A549 (cell line): Measurements from ENCODE around the gene IGF1R. TPM values are rescaled to one million over a fixed set of nuclear protein-coding genes. Genes with fewer than 3 reads are reported as not detected.
A peak's percentile ranks its signal among the peaks of the same experiment; 100 is the strongest.

Source experiments
- ATAC-seq, 2 experiments: fragments of 200-7000 bp in 1 of 2; fragments of >200 bp in 1 of 2; cut with Nextera tagmentation in 1 of 2; cut with Tn5 transposase in 1 of 2; 3 replicates each; pipeline versions ENCODE4 v1.8.0 to v1.9.1; 2018 to 2020; ENCODE audit warnings: mild to moderate bottlenecking in 1 of 2, moderate library complexity in 1 of 2
- CTCF ChIA-PET: fragments of 300-600 bp; sonication (Branson Sonifier 250); formaldehyde crosslinking; extraction: SDS; loops from one replicate; lab custom pipeline; 2021; ENCODE audit warnings: antibody characterized with exemption, inconsistent platforms; lab: Yijun Ruan, JAX
- POLR2A ChIA-PET: fragments of 350-600 bp; formaldehyde crosslinking; extraction: SDS; loops from one replicate; lab custom pipeline; 2021; ENCODE audit warnings: antibody characterized with exemption, inconsistent platforms; lab: Yijun Ruan, JAX
- DNase-seq, 2 experiments: peaks; one replicate each; pipeline versions ENCODE4 v3.0.0 to v3.0.0-alpha.2; 2011 to 2016; ENCODE audit warnings: low read depth in 1 of 2, low spot score in 1 of 2
- FAIRE-seq: peaks from 2 replicates; lab custom pipeline; 2011; peaks lifted over from hg19 to GRCh38; lab: Jason Lieb, UNC
- H3K27ac ChIP-seq, 2 experiments: fragments of >200 bp; sonication (Bioruptor Twin); formaldehyde crosslinking; 3 replicates each; pipeline ENCODE4 v1.5.1; 2016 to 2017
- H3K4me1 ChIP-seq: fragments of >200 bp; sonication (Bioruptor Twin); formaldehyde crosslinking; 3 replicates; pipeline ENCODE4 v1.6.1; 2016
- H3K4me2 ChIP-seq: fragments of >200 bp; sonication (Bioruptor Twin); formaldehyde crosslinking; 3 replicates; pipeline ENCODE4 v1.6.1; 2016
- H3K4me3 ChIP-seq: fragments of >200 bp; sonication (Bioruptor Twin); formaldehyde crosslinking; 3 replicates; pipeline ENCODE4 v1.5.1; 2016
- H3K9me3 ChIP-seq: fragments of >200 bp; sonication (Bioruptor Twin); formaldehyde crosslinking; 3 replicates; pipeline ENCODE4 v1.6.1; 2016
- BCL3 ChIP-seq: fragments of >200 bp; sonication (Bioruptor Twin); formaldehyde crosslinking; IDR thresholded peaks from 3 replicates; pipeline ENCODE4 v1.6.1; 2016
- CHD4 ChIP-seq: fragments of 200-600 bp; sonication (generic); IDR thresholded peaks from 2 replicates; pipeline ENCODE4 v1.6.1; 2016; ENCODE audit warnings: antibody characterized with exemption, mild to moderate bottlenecking, borderline replicate concordance
- EHF ChIP-seq: fragments of 250-450 bp; sonication (Bioruptor Pico); IDR thresholded peaks from 2 replicates; pipeline ENCODE4 v1.5.0; 2020; ENCODE audit warnings: mild to moderate bottlenecking
- FOSB ChIP-seq: fragments of 250-450 bp; sonication (Bioruptor Pico); IDR thresholded peaks from 2 replicates; pipeline ENCODE4 v1.5.0; 2020; ENCODE audit warnings: mild to moderate bottlenecking, moderate library complexity
- FOSL2 ChIP-seq, 2 experiments: fragments of 450-650 bp in 1 of 2; fragments of >200 bp in 1 of 2; sonication (Bioruptor Twin) in 1 of 2; formaldehyde crosslinking; IDR thresholded peaks; 2 replicates each; pipeline versions ENCODE4 v1.5.0 to v1.6.1; 2016 to 2020; ENCODE audit warnings: mild to moderate bottlenecking in 1 of 2, moderate library complexity in 1 of 2
- FOXS1 ChIP-seq: fragments of 250-450 bp; sonication (Bioruptor Pico); IDR thresholded peaks from 2 replicates; pipeline ENCODE4 v1.5.0; 2020; ENCODE audit warnings: mild to moderate bottlenecking, moderate library complexity
- HDAC2 ChIP-seq: fragments of 200-600 bp; sonication (generic); IDR thresholded peaks from 2 replicates; pipeline ENCODE4 v1.6.1; 2016
- HEYL ChIP-seq: fragments of 250-450 bp; sonication (Bioruptor Pico); IDR thresholded peaks from 2 replicates; pipeline ENCODE4 v1.8.0; 2021; ENCODE audit warnings: mild to moderate bottlenecking, moderate library complexity
- HOXA7 ChIP-seq: fragments of 250-450 bp; sonication (Bioruptor Pico); IDR thresholded peaks from 2 replicates; pipeline ENCODE4 v1.5.0; 2020; ENCODE audit warnings: mild to moderate bottlenecking, moderate library complexity
- HOXB5 ChIP-seq: fragments of 250-450 bp; sonication (Bioruptor Pico); IDR thresholded peaks from 2 replicates; pipeline ENCODE4 v1.5.0; 2020; ENCODE audit warnings: mild to moderate bottlenecking, moderate library complexity
- JUN ChIP-seq, 2 experiments: fragments of >200 bp; sonication (Bioruptor Twin); formaldehyde crosslinking; IDR thresholded peaks; 2 replicates in 1 of 2; 3 replicates in 1 of 2; pipeline ENCODE4 v1.6.1; 2016 to 2017
- JUNB ChIP-seq: fragments of >200 bp; sonication (Bioruptor Twin); formaldehyde crosslinking; IDR thresholded peaks from 2 replicates; pipeline ENCODE4 v1.6.1; 2016
- KDM1A ChIP-seq: fragments of 200-600 bp; sonication (generic); IDR thresholded peaks from 2 replicates; pipeline ENCODE4 v1.6.1; 2016; ENCODE audit warnings: low read depth, mild to moderate bottlenecking
- KDM5A ChIP-seq: fragments of 200-600 bp; sonication (generic); IDR thresholded peaks from 2 replicates; pipeline ENCODE4 v1.6.1; 2016; ENCODE audit warnings: antibody characterized with exemption, mild to moderate bottlenecking
- MAZ ChIP-seq: fragments of 150-350 bp; IDR thresholded peaks from 2 replicates; pipeline ENCODE4 v1.6.1; 2014; ENCODE audit warnings: antibody characterized with exemption, low read depth, low read length, borderline replicate concordance
- NFE2L2 ChIP-seq: fragments of 150-350 bp; conservative IDR thresholded peaks from 2 replicates; pipeline ENCODE4 v1.6.1; 2014; ENCODE audit warnings: low read length
- POLR2A ChIP-seq: IDR thresholded peaks from 2 replicates; pipeline ENCODE4 v1.6.1; 2012; ENCODE audit warnings: mild to moderate bottlenecking, low read length
- POLR2AphosphoS2 ChIP-seq: conservative IDR thresholded peaks from 2 replicates; pipeline ENCODE4 v1.6.1; 2012; ENCODE audit warnings: low read length, improper control_type of control experiment, inconsistent platforms
- RAD21 ChIP-seq, 2 experiments: fragments of >200 bp in 1 of 2; sonication (Bioruptor Twin) in 1 of 2; formaldehyde crosslinking in 1 of 2; IDR thresholded peaks in 1 of 2; conservative IDR thresholded peaks in 1 of 2; 2 replicates in 1 of 2; 3 replicates in 1 of 2; pipeline ENCODE4 v1.6.1; 2012 to 2018; ENCODE audit warnings: inconsistent platforms in 1 of 2
- RCOR1 ChIP-seq: fragments of 150-350 bp; IDR thresholded peaks from 2 replicates; pipeline ENCODE4 v1.6.1; 2014; ENCODE audit warnings: antibody characterized with exemption, low read length, low read depth
- REST ChIP-seq: fragments of 200-600 bp; sonication (generic); IDR thresholded peaks from 2 replicates; pipeline ENCODE4 v1.6.1; 2016; ENCODE audit warnings: antibody characterized with exemption, mild to moderate bottlenecking, moderate library complexity
- RNF2 ChIP-seq: fragments of 200-600 bp; sonication (generic); IDR thresholded peaks from 2 replicates; pipeline ENCODE4 v1.6.1; 2016; ENCODE audit warnings: low read depth, mild to moderate bottlenecking, antibody characterized with exemption, moderate library complexity, borderline replicate concordance
- SMC3 ChIP-seq: fragments of >200 bp; sonication (Bioruptor Twin); formaldehyde crosslinking; IDR thresholded peaks from 3 replicates; pipeline ENCODE4 v1.6.1; 2018; ENCODE audit warnings: inconsistent platforms
- SREBF2 ChIP-seq: fragments of 450-650 bp; IDR thresholded peaks from 2 replicates; pipeline ENCODE4 v1.6.1; 2014; ENCODE audit warnings: mild to moderate bottlenecking, moderate library complexity
- TFCP2L1 ChIP-seq: fragments of 250-450 bp; sonication (Bioruptor Pico); IDR thresholded peaks from 2 replicates; pipeline ENCODE4 v1.5.0; 2021; ENCODE audit warnings: mild to moderate bottlenecking
- TP53 ChIP-seq: fragments of 250-450 bp; sonication (Bioruptor Pico); IDR thresholded peaks from 2 replicates; pipeline ENCODE4 v1.5.0; 2021; ENCODE audit warnings: mild to moderate bottlenecking, moderate library complexity
- USF2 ChIP-seq: fragments of 450-650 bp; IDR thresholded peaks from 2 replicates; pipeline ENCODE4 v1.6.1; 2014; ENCODE audit warnings: antibody characterized with exemption
- ZFP36 ChIP-seq: fragments of 450-650 bp; IDR thresholded peaks from 2 replicates; pipeline ENCODE4 v1.6.1; 2014; ENCODE audit warnings: borderline replicate concordance; ENCODE audit not compliant: partially characterized antibody
- ZSCAN20 ChIP-seq: fragments of 250-450 bp; sonication (Bioruptor Pico); IDR thresholded peaks from 2 replicates; pipeline ENCODE4 v1.8.0; 2022; ENCODE audit warnings: mild to moderate bottlenecking, moderate library complexity
- WGBS: methylation state at CpG from one replicate; pipeline ENCODE4 v1.1.6; 2017; ENCODE audit errors: missing lambda C conversion rate; 5-methylcytosine and 5-hydroxymethylcytosine counted together
- polyA plus RNA-seq, 4 experiments: library from polyadenylated mRNA; depleted of rRNA in 3 of 4; stranded (reverse); fragments of >200 nt; fragmentation: RNase III in 1 of 4; extraction: RNeasy Plus Mini Kit Qiagen cat#74134 plus additional on column Dnase treatment in 1 of 4; gene quantifications; 2 replicates in 3 of 4; 3 replicates in 1 of 4; pipeline ENCODE4 v1.2.3, GENCODE V29; 2011 to 2017

The IGF1R gene
- polyA plus RNA-seq, 2 of the 4 experiments (the other 2 are of a cell fraction) = 42.6 to 69.5 TPM

- Histone ChIP-seq H3K9me3 (no peaks in the 10 kb centered on the region), H3K27ac (no peak overlapping the region), H3K4me1 (peaks cover 86% of the 10 kb centered on the region), H3K4me3 (no peak overlapping the region), H3K4me2 (peak overlapping the region; percentile 57)
- TF ChIP-seq TP53 (CRISPR knock-in tag) = no peak
- TF ChIP-seq REST = no peak
- TF ChIP-seq FOSL2 (IDR thresholded peaks at IDR 0.05) = no peak
- no peak for TF ChIP-seq FOSL2 (CRISPR knock-in tag; IDR thresholded peaks at IDR 0.05)
- TF ChIP-seq JUNB = no peak
- TF ChIP-seq USF2 = no peak
- TF ChIP-seq HOXB5 (CRISPR knock-in tag) = no peak
- no peak for TF ChIP-seq RCOR1
- no peak for TF ChIP-seq POLR2AphosphoS2
- no peak for TF ChIP-seq SREBF2
- no peak for TF ChIP-seq TFCP2L1 (CRISPR knock-in tag)
- no peak for TF ChIP-seq BCL3
- TF ChIP-seq HEYL (CRISPR knock-in tag) = no peak
- TF ChIP-seq FOSB (CRISPR knock-in tag) = no peak
- TF ChIP-seq HOXA7 (CRISPR knock-in tag) = no peak
- TF ChIP-seq JUN (IDR thresholded peaks at IDR 0.05) = no peak
- no peak for TF ChIP-seq EHF
- no peak for TF ChIP-seq SMC3
- no peak for TF ChIP-seq RNF2
- TF ChIP-seq NFE2L2 = no peak
- TF ChIP-seq ZSCAN20 = no peak
- no peak for ATAC-seq
- CTCF ChIA-PET = interaction anchor here (1.2 to 3.4 kb wide), 7 partner anchors 10 to 159 kb away, joined by 3 to 14 read pairs (median 5); no protein-coding TSS in a partner anchor
- no peak for FAIRE-seq
- DNase-seq = no peak
- 93% methylated on average over 2 of the region's 2 CpGs for WGBS
- POLR2A ChIA-PET = no interaction called here
These were observed 43.9 kb downstream of the IGF1R start for GRCh38 chr15:98692213-98692612.

GRCh38 chr15:98694161-98694560, 45.8 kb downstream of the IGF1R start:
- no peak for FAIRE-seq
- Histone ChIP-seq H3K4me3 (no peak overlapping the region), H3K9me3 (no peaks in the 10 kb centered on the region), H3K4me1 (peaks cover 72% of the 10 kb centered on the region), H3K4me2 (no peak overlapping the region), H3K27ac (0 out of 6 replicates have a peak overlapping the region, but pooled peaks of 1 of the 2 experiments have one; percentile 24)
- ChIA-PET CTCF (interaction anchor here (1.2 to 1.6 kb wide), 5 partner anchors 10 to 29 kb away, joined by 4 to 6 read pairs (median 5); no protein-coding TSS in a partner anchor), POLR2A (no interaction called here)
- TF ChIP-seq FOXS1 (CRISPR knock-in tag) = no peak
- TF ChIP-seq NFE2L2 = no peak
- no peak for TF ChIP-seq POLR2A
- no peak for TF ChIP-seq ZSCAN20
- no peak for TF ChIP-seq KDM5A
- TF ChIP-seq JUN (IDR thresholded peaks at IDR 0.05) = no peak
- no peak for TF ChIP-seq CHD4
- no peak for TF ChIP-seq ZFP36
- no peak for TF ChIP-seq FOSL2 (IDR thresholded peaks at IDR 0.05)
- no peak for TF ChIP-seq FOSL2 (CRISPR knock-in tag; IDR thresholded peaks at IDR 0.05)
- no peak for TF ChIP-seq RNF2
- no peak for TF ChIP-seq HDAC2
- no peak for TF ChIP-seq JUNB
- no peak for TF ChIP-seq RAD21 (conservative IDR thresholded peaks at IDR 0.05 in 1 of 2, IDR thresholded peaks at IDR 0.05 in 1 of 2)
- no peak for TF ChIP-seq REST
- TF ChIP-seq HOXA7 (CRISPR knock-in tag) = no peak
- no peak for TF ChIP-seq KDM1A
- TF ChIP-seq MAZ = no peak
- 94% methylated on average over 6 of the region's 6 CpGs for WGBS
- no peak for ATAC-seq
- DNase-seq = no peak
